SK-N-SH (cell line): ENCODE data around the gene RASL10B.

Source experiments
- JUND ChIP-seq: IDR thresholded peaks from 2 replicates; pipeline ENCODE4 v1.4.0; 2012
- MXI1 ChIP-seq: IDR thresholded peaks from 2 replicates; pipeline ENCODE4 v1.6.1; 2012; ENCODE audit warnings: mild to moderate bottlenecking, low read depth, low read length, improper control_type of control experiment
- NFIC ChIP-seq: IDR thresholded peaks from 2 replicates; pipeline ENCODE4 v1.4.0; 2012; ENCODE audit warnings: borderline replicate concordance
- REST ChIP-seq: IDR thresholded peaks from 2 replicates; pipeline ENCODE4 v1.6.1; 2012; ENCODE audit warnings: mild to moderate bottlenecking, low read depth, low read length, moderate library complexity
- TF ChIP-seq, protein P1 (sequence below): fragments of 200-600 bp; sonication (generic); IDR thresholded peaks from 2 replicates; pipeline ENCODE4 v1.6.1; 2017; ENCODE audit warnings: antibody characterized with exemption, mild to moderate bottlenecking, moderate library complexity

DNA sequence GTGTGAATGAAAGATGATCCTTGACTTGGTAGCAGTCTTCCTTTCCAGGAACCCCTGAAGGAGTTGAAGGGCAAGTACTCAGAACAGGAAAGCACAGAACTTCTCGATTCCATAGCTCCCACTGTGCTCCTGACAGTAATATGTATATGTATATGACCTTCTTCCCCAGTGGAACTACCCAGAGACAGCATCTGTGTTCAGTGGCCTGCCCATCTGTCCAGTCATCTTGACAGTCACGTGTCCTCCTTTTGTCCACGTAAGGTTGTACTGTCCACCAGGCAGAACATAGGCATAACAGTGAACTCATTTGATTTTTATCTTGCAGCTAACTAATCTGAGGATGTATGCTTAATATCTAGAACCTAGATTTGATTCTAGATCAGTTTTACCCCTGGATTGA lies 37.8 kb upstream of the RASL10B start:
- TF ChIP-seq, protein P1, sequence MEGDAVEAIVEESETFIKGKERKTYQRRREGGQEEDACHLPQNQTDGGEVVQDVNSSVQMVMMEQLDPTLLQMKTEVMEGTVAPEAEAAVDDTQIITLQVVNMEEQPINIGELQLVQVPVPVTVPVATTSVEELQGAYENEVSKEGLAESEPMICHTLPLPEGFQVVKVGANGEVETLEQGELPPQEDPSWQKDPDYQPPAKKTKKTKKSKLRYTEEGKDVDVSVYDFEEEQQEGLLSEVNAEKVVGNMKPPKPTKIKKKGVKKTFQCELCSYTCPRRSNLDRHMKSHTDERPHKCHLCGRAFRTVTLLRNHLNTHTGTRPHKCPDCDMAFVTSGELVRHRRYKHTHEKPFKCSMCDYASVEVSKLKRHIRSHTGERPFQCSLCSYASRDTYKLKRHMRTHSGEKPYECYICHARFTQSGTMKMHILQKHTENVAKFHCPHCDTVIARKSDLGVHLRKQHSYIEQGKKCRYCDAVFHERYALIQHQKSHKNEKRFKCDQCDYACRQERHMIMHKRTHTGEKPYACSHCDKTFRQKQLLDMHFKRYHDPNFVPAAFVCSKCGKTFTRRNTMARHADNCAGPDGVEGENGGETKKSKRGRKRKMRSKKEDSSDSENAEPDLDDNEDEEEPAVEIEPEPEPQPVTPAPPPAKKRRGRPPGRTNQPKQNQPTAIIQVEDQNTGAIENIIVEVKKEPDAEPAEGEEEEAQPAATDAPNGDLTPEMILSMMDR, result no peak
- TF ChIP-seq REST (no peak), JUND (no peak), NFIC (no peak), MXI1 (no peak)
